ENCODE measurements around the gene SIPA1L3. TPM values are rescaled to one million over a fixed set of nuclear protein-coding genes. Genes with fewer than 3 reads are reported as not detected.

SIPA1L3 gene
- total and polyA plus RNA-seq, 2 of the 13 experiments (the other 11 are each of a cell fraction or from before 2014, with no cell fraction given) = 5.5 to 7.7 TPM

- no peak for TF ChIP-seq FOXP1 (IDR thresholded peaks at IDR 0.05)
- 0 out of 2 replicates have a peak, but pooled peaks have one; percentile 4 for TF ChIP-seq FOXP1 (CRISPR knock-in tag; IDR thresholded peaks at IDR 0.05)
- no peak for TF ChIP-seq JUNB (CRISPR knock-in tag; IDR thresholded peaks at IDR 0.05; ENCODE audit: borderline replicate concordance)
- peak; percentile 91 for TF ChIP-seq ZNF687 (CRISPR knock-in tag; IDR thresholded peaks at IDR 0.05)
- peak; percentile 37; the same call in 1 of the 2 replicates for TF ChIP-seq ZFP90 (CRISPR knock-in tag; IDR thresholded peaks at IDR 0.05; ENCODE audit: borderline replicate concordance)
- TF ChIP-seq HMGXB4 (CRISPR knock-in tag; IDR thresholded peaks at IDR 0.05; ENCODE audit: borderline replicate concordance in 1 of 2, low read depth in 1 of 2) = peak; percentile 19 to 36; a peak in 1 of 4 replicates
- peak; percentile 47 to 79; a peak in 3 of 4 replicates for TF ChIP-seq POLR2A (IDR thresholded peaks at IDR 0.05; ENCODE audit: insufficient read depth in 1 of 2, low read depth in 2 of 2, low read length in 2 of 2)
- TF ChIP-seq ZNF234 (CRISPR knock-in tag; conservative IDR thresholded peaks at IDR 0.05) = no peak
- TF ChIP-seq, protein P1, sequence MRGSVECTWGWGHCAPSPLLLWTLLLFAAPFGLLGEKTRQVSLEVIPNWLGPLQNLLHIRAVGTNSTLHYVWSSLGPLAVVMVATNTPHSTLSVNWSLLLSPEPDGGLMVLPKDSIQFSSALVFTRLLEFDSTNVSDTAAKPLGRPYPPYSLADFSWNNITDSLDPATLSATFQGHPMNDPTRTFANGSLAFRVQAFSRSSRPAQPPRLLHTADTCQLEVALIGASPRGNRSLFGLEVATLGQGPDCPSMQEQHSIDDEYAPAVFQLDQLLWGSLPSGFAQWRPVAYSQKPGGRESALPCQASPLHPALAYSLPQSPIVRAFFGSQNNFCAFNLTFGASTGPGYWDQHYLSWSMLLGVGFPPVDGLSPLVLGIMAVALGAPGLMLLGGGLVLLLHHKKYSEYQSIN (CRISPR knock-in tag; IDR thresholded peaks at IDR 0.05; ENCODE audit: borderline replicate concordance) = no peak
- TF ChIP-seq ZNF280B (CRISPR knock-in tag; IDR thresholded peaks at IDR 0.05; ENCODE audit: borderline replicate concordance) = 0 out of 2 replicates have a peak, but pooled peaks have one; percentile 69
- no peak for TF ChIP-seq ARID2 (CRISPR knock-in tag; IDR thresholded peaks at IDR 0.05; ENCODE audit: borderline replicate concordance)
- TF ChIP-seq, protein P2, sequence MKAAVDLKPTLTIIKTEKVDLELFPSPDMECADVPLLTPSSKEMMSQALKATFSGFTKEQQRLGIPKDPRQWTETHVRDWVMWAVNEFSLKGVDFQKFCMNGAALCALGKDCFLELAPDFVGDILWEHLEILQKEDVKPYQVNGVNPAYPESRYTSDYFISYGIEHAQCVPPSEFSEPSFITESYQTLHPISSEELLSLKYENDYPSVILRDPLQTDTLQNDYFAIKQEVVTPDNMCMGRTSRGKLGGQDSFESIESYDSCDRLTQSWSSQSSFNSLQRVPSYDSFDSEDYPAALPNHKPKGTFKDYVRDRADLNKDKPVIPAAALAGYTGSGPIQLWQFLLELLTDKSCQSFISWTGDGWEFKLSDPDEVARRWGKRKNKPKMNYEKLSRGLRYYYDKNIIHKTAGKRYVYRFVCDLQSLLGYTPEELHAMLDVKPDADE (CRISPR knock-in tag; IDR thresholded peaks at IDR 0.05) = no peak
- 0 out of 4 replicates have a peak, but pooled peaks of 1 of the 2 experiments have one; percentile 46 for TF ChIP-seq EP300 (IDR thresholded peaks at IDR 0.05; ENCODE audit: low read depth in 2 of 2, low read length in 2 of 2)
- peak; percentile 34; the same call in 1 of the 2 replicates for TF ChIP-seq EP300 (CRISPR knock-in tag; IDR thresholded peaks at IDR 0.05; ENCODE audit: borderline replicate concordance)
Observed at GRCh38 chr19:37931881-37932655, 25.1 kb downstream of the SIPA1L3 start (continued).
